Panc1 (cell line): ENCODE results near the gene SMC2. TPM values are rescaled to one million over a fixed set of nuclear protein-coding genes. Genes with fewer than 3 reads are reported as not detected.

Experiments used
- ATAC-seq: fragments of 200-7000 bp; cut with Tn5 transposase; 2 replicates; pipeline ENCODE4 v1.9.1; 2020; ENCODE audit warnings: mild to moderate bottlenecking, moderate library complexity
- BruUV-seq: library from RNA; stranded (reverse); fragments of 400-500 nt; replicated peaks from 2 replicates; lab custom pipeline; 2021; lab: Mats Ljungman, UMichigan
- CTCF ChIA-PET: fragments of 300-600 bp; sonication (Branson Sonifier 250); formaldehyde crosslinking; loops from one replicate; lab custom pipeline; 2022; ENCODE audit warnings: antibody characterized with exemption; lab: Charles Lee
- POLR2A ChIA-PET: fragments of 300-600 bp; sonication (Branson Sonifier 250); formaldehyde crosslinking; loops from one replicate; lab custom pipeline; 2022; ENCODE audit warnings: antibody characterized with exemption; lab: Charles Lee
- DNase-seq: peaks from one replicate; pipeline ENCODE4 v3.0.0-alpha.2; 2010; ENCODE audit warnings: low read depth, low spot score
- H3K27ac ChIP-seq: 2 replicates; pipeline ENCODE4 v1.5.1; 2011; ENCODE audit warnings: mild to moderate bottlenecking, low read length, inconsistent platforms
- H3K27me3 ChIP-seq: fragments of 200-500 bp; sonication (Bioruptor generic); 2 replicates; pipeline ENCODE4 v1.6.0; 2014; ENCODE audit warnings: low read length, inconsistent platforms; ENCODE audit not compliant: control insufficient read depth, insufficient read depth
- H3K36me3 ChIP-seq: fragments of 200-500 bp; sonication (Bioruptor generic); 2 replicates; pipeline ENCODE4 v1.5.1; 2014; ENCODE audit warnings: inconsistent platforms, mild to moderate bottlenecking, low read length, moderate library complexity; ENCODE audit not compliant: control insufficient read depth, insufficient read depth
- H3K4me1 ChIP-seq: 2 replicates; pipeline ENCODE4 v1.5.1; 2011; ENCODE audit warnings: inconsistent platforms, mild to moderate bottlenecking, low read length, moderate library complexity; ENCODE audit not compliant: control insufficient read depth, insufficient read depth
- H3K4me3 ChIP-seq, 2 experiments: 2 replicates each; pipeline ENCODE4 v1.5.1; 2011 to 2012; ENCODE audit warnings: low read depth in 2 of 2, low read length in 2 of 2, mild to moderate bottlenecking in 2 of 2, inconsistent platforms in 1 of 2, moderate library complexity in 1 of 2
- H3K9me3 ChIP-seq: fragments of 200-500 bp; sonication (Bioruptor generic); 2 replicates; pipeline ENCODE4 v1.5.1; 2014; ENCODE audit warnings: low read depth, mild to moderate bottlenecking, inconsistent platforms, low read length, moderate library complexity; ENCODE audit not compliant: control insufficient read depth, insufficient read depth
- POLR2AphosphoS5 ChIP-seq: IDR thresholded peaks from 2 replicates; pipeline ENCODE4 v1.6.1; 2012; ENCODE audit warnings: mild to moderate bottlenecking, low read depth, low read length, moderate library complexity
- SIN3A ChIP-seq: IDR thresholded peaks from 2 replicates; pipeline ENCODE4 v1.6.1; 2012; ENCODE audit warnings: low read depth, mild to moderate bottlenecking, low read length, moderate library complexity, borderline replicate concordance; ENCODE audit not compliant: insufficient read depth
- TCF7L2 ChIP-seq: IDR thresholded peaks from 2 replicates; pipeline ENCODE4 v1.6.1; 2011; ENCODE audit warnings: mild to moderate bottlenecking, low read depth, low read length, inconsistent platforms
- in situ Hi-C: cut with HindIII; loops from 2 replicates; pipeline ENCODE4 v1.10.0; 2016; ENCODE audit warnings: low sequenced_read_pairs, low pct_unique_long_range_greater_than_20kb
- intact Hi-C: fragments of 100-400 bp; cut with micrococcal nuclease; formaldehyde crosslinking; loops from one replicate; pipeline ENCODE4 v1.10.0; 2022; ENCODE audit not compliant: unreplicated experiment
- total RNA-seq: library from RNA; stranded (reverse); gene quantifications from one replicate; pipeline ENCODE4 v1.2.1, GENCODE V29; 2021; ENCODE audit not compliant: unreplicated experiment
- TF ChIP-seq, protein P1 (sequence below): fragments of 450-650 bp; IDR thresholded peaks from 2 replicates; pipeline ENCODE4 v1.5.1; 2017; ENCODE audit warnings: mild to moderate bottlenecking
- TF ChIP-seq, protein P2 (sequence below), 2 experiments: IDR thresholded peaks; 2 replicates each; pipeline ENCODE4 v1.6.1; 2011 to 2012; ENCODE audit warnings: low read depth in 2 of 2, control low read depth in 1 of 2, low read length in 1 of 2, mild to moderate bottlenecking in 1 of 2, moderate library complexity in 1 of 2; ENCODE audit not compliant: insufficient read depth in 1 of 2

Gene SMC2
- total RNA-seq, 1 experiment from 2014 or later, result 25.3 TPM

DNA sequence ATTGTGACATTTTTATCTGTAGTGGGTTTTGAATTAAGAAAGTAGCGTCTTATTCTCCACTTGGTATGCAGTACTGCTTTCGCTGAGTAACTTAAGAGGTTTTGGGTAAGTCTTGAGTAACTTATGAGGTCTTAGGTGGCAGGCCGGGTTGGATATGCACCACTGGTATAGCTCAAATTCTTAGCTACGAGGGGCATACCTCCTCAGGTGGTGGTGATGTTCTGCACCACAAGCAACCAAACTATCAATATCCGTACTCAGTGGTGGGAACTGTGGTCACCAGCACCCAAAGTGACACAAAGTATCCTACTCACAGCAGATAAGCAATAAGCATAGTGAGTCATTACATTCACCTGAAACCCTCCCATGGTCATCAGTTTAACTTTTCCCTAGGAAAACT lies 13.7 kb downstream of the SMC2 start:
- CTCF ChIA-PET, result no interaction called here
- in situ Hi-C loops, result no loop called here

DNA sequence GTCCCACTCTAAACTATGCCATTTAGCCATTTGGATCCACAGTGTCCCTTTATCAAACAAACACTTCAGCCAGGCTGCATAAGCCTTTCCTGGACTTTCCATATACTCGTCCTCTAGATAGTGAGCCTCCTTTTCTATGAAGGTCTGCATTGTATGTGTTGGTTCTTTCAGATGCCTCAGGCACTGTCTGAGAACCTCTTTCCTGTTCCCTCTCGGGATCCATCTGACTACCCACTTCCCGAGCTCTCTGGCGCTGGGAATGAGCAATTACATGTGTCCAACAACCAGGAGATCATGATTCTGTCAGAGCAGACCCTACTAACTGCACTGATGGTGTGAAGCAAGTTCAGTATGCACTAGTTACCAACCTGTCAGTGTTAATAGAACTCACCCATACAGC lies 14.2 kb downstream of the SMC2 start:
- no peaks in the 10 kb centered on the region for H3K9me3 ChIP-seq
- ATAC-seq (no peak), DNase-seq (no peak)
- POLR2A ChIA-PET, result no interaction called here
- no peaks in the 10 kb centered on the region for H3K27me3 ChIP-seq
- H3K4me3 ChIP-seq, result no peak overlapping the region
- no peaks in the 10 kb centered on the region; the same call in 1 of the 2 replicates for H3K36me3 ChIP-seq
- CTCF ChIA-PET, result no interaction called here
- no peak overlapping the region for H3K27ac ChIP-seq
- no peaks in the 10 kb centered on the region for H3K4me1 ChIP-seq
- intact Hi-C loops, result no loop called here
- BruUV-seq, result no TSS peak
- in situ Hi-C loops, result no loop called here
- TF ChIP-seq, protein P1, sequence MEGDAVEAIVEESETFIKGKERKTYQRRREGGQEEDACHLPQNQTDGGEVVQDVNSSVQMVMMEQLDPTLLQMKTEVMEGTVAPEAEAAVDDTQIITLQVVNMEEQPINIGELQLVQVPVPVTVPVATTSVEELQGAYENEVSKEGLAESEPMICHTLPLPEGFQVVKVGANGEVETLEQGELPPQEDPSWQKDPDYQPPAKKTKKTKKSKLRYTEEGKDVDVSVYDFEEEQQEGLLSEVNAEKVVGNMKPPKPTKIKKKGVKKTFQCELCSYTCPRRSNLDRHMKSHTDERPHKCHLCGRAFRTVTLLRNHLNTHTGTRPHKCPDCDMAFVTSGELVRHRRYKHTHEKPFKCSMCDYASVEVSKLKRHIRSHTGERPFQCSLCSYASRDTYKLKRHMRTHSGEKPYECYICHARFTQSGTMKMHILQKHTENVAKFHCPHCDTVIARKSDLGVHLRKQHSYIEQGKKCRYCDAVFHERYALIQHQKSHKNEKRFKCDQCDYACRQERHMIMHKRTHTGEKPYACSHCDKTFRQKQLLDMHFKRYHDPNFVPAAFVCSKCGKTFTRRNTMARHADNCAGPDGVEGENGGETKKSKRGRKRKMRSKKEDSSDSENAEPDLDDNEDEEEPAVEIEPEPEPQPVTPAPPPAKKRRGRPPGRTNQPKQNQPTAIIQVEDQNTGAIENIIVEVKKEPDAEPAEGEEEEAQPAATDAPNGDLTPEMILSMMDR, result no peak
- TF ChIP-seq, protein P2, sequence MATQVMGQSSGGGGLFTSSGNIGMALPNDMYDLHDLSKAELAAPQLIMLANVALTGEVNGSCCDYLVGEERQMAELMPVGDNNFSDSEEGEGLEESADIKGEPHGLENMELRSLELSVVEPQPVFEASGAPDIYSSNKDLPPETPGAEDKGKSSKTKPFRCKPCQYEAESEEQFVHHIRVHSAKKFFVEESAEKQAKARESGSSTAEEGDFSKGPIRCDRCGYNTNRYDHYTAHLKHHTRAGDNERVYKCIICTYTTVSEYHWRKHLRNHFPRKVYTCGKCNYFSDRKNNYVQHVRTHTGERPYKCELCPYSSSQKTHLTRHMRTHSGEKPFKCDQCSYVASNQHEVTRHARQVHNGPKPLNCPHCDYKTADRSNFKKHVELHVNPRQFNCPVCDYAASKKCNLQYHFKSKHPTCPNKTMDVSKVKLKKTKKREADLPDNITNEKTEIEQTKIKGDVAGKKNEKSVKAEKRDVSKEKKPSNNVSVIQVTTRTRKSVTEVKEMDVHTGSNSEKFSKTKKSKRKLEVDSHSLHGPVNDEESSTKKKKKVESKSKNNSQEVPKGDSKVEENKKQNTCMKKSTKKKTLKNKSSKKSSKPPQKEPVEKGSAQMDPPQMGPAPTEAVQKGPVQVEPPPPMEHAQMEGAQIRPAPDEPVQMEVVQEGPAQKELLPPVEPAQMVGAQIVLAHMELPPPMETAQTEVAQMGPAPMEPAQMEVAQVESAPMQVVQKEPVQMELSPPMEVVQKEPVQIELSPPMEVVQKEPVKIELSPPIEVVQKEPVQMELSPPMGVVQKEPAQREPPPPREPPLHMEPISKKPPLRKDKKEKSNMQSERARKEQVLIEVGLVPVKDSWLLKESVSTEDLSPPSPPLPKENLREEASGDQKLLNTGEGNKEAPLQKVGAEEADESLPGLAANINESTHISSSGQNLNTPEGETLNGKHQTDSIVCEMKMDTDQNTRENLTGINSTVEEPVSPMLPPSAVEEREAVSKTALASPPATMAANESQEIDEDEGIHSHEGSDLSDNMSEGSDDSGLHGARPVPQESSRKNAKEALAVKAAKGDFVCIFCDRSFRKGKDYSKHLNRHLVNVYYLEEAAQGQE (IDR thresholded peaks at IDR 0.05; ENCODE audit: insufficient read depth in 1 of 2, low read depth in 2 of 2, low read length in 1 of 2), result no peak
- TF ChIP-seq POLR2AphosphoS5, result no peak
- TF ChIP-seq TCF7L2, result no peak
- TF ChIP-seq SIN3A, result no peak

More for the DNA sequence above, 13.7 kb downstream of the SMC2 start:
- TF ChIP-seq POLR2AphosphoS5 (no peak), SIN3A (no peak), TCF7L2 (no peak)
- TF ChIP-seq, protein P1, result no peak
- TF ChIP-seq, protein P2 (IDR thresholded peaks at IDR 0.05; ENCODE audit: insufficient read depth in 1 of 2, low read depth in 2 of 2, low read length in 1 of 2), result no peak
- Histone ChIP-seq H3K4me1 (no peaks in the 10 kb centered on the region), H3K9me3 (no peaks in the 10 kb centered on the region), H3K27me3 (no peaks in the 10 kb centered on the region), H3K4me3 (no peak overlapping the region), H3K27ac (no peak overlapping the region), H3K36me3 (no peaks in the 10 kb centered on the region; the same call in 1 of the 2 replicates)
- no peak for DNase-seq
- intact Hi-C loops, result no loop called here
- no peak for ATAC-seq
- POLR2A ChIA-PET, result no interaction called here
- no TSS peak for BruUV-seq
